Measurements from ENCODE around the gene TMX2.
"Not testable (repeated sequence)": the region's sequence is repeated elsewhere in the genome, so short reads cannot be mapped to it uniquely, and the experiment has no call there.

Gene TMX2

DNA sequence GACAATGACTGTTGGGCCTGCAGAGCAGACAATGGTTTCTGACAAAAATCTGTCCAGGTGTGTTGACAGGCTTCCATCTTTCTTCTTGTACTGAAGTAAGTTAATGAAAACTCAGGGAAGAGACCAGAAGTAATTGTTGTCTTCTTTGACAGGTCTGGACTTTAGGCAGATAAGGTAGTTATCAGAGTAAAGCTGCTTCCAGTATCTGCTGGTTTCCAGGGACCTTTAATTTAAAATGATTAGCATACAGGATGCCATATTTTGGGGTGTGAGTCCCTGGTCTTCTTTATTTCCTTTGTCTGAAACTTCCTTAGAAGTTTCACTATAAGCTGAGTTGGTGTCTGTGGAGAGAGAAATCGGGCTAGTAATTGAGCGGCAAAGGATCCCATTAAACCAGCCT, 1.4 kb downstream of the TMX2 start:
- DNase-seq (ENCODE audit: low spot score) = no peak

DNA sequence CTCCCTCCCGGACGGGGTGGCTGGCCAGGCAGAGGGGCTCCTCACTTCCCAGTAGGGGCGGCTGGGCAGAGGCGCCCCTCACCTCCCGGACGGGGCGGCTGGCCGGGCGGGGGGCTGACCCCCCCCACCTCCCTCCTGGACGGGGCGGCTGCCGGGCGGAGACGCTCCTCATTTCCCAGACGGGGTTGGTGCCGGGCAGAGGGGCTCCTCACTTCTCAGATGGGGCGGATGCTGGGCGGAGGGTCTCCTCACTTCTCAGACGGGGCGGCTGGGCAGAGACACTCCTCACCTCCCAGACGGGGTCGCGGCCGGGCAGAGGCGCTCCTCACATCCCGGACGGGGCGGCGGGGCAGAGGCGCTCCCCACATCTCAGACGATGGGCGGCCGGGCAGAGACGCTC, 4.3 kb downstream of the TMX2 start:
- DNase-seq (ENCODE audit: low spot score) = not testable (repeated sequence)

DNA sequence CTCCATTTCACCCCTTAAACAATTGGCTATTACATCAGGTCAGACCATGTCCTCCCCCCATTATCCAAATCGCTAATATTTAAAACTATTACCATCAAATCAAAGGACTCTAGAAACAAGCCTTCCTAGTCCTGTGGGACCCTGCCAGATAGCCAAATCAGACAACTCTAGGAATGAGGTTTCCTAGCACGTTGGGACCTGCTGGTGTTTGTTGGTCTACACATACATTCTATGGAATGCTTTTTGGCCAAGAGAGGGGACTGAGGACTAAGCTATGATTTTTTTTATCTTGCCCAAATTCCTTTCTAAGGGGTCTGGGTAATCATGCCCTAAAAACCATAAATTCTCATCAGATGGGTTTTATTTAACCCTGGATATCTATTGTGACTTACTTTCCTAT, 14.8 kb downstream of the TMX2 start:
- DNase-seq (ENCODE audit: low spot score) = no peak

DNA sequence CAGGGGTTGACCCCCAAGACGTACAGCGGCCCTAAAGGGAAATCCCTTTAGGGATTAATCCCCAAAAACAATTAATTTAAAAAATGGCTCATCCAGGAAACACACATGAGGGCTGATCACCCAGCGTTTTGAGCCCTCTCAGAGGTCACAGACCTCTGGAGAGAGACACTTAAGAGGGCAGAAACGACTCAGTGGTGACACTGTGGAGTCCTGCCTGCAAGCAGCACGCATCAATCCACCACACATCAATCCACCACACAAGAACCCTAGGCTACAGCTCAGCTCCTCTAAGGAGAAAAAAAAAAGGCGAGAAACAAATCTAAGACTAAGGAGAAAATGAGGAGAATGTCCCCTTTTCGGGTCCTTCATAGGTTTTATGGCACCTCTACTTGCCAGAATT, 16.4 kb downstream of the TMX2 start:
- no peak for DNase-seq (ENCODE audit: low spot score)

DNA sequence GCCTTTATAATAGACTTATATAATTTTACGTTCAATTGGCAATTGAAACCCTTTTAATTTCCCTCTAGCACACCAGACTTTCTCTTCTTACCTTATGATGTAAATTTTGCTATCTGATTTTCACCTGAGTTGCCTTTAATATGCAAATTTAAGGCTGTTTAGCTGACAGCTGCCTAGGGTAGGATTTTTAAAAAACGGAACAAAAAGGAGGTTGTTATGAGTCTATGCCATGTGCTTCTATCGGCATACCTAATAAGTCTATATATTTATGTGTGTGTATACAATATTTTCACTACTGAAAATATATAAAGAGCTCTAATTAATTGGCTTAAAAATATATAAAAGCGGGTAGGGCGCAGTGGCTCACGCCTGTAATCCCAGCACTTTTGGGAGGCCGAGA, 17.1 kb downstream of the TMX2 start:
- DNase-seq (ENCODE audit: low spot score) = no peak

DNA sequence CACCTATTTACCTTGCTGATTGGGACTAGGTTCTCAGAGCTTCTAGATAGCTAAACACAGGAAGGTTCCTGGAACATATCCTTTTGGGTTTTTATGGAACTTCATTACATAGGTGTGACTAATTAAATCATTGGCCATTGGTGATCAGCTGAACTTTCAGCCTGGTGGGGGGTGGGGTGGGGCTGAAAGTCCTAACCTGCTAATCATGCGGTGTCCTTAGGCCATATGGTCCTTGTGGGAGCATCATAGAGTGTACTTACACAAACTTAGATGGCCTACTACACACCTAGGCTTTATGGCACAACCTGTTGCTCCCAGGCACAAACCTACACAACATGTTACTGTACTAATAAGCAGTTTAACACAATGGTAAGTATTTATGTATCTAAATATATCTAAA, 20.3 kb downstream of the TMX2 start:
- no peak for DNase-seq (ENCODE audit: low spot score)

DNA sequence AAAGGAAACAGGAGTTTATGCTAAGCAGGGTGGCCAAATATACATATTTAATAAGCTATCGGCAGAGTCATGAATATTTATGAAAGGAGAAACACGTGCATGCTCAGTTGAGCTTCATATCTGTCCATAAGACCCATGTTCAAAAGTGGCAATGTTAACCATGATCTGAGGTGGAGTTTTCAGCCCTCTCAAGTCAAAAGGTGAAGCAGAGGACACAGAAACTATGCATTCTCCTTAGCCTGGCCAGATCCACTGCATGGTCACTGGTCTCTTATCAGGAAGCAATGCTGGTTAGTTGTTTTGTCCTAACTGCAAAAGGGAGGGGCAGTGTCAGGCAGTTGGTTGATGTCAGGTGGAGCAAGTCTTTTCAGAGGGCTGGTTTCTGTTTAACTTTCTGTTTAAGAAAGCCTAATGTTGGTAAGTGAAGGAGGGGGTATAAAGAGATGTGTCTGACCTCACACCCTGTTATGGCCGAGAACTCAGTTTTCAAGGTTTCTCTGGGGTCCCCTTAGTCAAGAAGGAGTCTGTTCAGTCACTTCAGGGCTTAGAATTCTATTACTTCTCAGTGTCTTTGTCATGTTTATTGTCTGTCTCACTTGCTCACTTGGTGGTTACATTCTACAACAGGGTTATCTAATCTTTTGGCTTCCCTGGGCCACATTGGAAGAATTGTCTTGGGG, 23.4 kb downstream of the TMX2 start:
- no peak for DNase-seq (ENCODE audit: low spot score)

DNA sequence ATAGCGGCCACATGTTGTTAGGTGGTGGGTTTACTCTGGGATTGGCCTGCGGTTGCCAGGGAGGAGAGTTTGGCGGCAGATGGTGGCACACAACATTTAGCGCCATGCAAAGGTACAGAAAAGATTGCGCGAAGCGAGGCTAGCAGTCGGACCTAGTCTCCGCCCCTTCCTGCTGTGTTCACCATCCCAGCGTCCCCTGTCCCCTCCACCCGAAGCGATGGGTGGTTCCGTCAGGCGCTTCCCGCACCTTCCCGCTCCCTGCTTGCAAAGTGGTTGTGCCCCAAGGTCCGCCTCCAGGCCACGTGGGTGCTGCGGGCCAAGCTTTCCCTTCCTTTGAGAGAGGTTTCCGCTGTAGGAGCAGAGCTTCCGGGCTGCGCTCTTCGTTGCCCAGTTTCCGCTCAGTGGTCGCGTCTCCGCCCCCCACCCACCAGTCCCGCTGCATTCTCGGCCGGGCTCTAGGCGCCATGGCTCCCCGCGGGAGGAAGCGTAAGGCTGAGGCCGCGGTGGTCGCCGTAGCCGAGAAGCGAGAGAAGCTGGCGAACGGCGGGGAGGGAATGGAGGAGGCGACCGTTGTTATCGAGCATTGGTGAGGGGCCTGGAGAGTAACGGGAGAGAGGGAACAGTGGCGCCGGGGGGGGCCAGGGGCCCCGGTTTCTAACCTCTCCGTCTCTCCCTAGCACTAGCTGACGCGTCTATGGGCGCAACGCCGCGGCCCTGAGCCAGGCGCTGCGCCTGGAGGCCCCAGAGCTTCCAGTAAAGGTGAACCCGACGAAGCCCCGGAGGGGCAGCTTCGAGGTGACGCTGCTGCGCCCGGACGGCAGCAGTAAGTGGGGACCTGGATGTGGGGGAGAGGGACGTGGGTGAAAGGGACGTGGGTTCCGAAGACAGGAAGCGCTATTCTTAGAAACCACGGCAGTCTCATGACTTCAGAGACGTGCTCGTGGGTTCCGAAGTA, 29.0 kb downstream of the TMX2 start, which contains the start of gene SELENOH:
SELENOH (plus strand) TSS at position 360 of the 955 bp plus-strand sequence; CDS start at position 465, 105 bp downstream.
- DNase-seq (ENCODE audit: low spot score) = peak; percentile 100

DNA sequence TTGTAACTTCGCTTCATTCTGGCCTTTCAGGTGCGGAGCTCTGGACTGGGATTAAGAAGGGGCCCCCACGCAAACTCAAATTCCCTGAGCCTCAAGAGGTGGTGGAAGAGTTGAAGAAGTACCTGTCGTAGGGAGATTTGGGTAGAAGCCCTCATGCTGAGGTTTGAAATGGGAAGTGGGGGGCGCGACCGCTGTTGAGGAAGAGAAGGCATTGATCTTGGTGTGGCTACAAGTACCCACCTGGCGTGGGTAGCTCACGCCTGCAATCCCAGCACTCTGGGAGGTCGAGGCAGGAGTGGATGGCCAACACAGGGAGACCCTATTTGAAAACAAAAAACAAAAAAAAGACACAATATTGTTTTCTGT, 29.7 kb downstream of the TMX2 start:
- DNase-seq (ENCODE audit: low spot score) = no peak

DNA sequence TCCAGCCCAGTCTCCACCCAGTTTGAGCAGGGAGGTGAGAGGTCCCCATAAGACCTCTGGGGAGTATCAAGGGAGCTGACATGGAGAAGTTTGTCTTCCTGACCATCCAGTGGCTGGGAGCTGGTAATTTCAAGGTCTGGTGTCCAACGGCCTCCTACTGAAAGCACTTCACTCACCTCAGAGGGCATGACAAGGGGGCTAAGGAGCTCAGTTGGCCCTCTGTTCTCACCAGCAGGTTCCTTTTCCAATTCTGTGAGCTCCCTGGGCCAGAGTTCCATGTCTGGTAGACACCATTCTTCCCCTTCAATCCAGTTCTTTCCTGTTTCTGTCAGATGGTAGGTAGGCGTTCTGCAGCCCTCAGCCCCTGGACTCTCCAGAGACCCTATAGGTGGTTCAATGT, 32.0 kb downstream of the TMX2 start:
- DNase-seq (ENCODE audit: low spot score) = no peak

DNA sequence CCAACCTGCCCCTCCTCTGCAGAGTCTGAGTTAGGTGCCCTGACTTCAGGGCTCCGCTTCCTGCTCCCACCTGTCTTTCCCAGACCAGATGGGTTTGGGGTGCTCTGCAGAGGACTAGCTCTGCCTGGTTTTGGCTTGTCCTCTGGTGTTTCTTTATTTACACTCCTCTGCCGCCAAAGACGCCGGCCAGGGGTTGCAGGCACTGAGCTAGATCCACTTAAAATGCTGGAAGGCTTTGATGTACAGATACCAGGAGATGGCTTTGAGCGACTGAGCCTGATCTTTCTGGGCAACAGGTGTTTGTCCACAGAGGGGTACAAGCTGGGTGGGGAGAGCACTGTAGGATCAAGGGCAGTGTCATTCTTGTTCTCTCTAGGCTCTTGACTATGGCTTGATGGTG, 32.8 kb downstream of the TMX2 start:
- no peak for DNase-seq (ENCODE audit: low spot score)

DNA sequence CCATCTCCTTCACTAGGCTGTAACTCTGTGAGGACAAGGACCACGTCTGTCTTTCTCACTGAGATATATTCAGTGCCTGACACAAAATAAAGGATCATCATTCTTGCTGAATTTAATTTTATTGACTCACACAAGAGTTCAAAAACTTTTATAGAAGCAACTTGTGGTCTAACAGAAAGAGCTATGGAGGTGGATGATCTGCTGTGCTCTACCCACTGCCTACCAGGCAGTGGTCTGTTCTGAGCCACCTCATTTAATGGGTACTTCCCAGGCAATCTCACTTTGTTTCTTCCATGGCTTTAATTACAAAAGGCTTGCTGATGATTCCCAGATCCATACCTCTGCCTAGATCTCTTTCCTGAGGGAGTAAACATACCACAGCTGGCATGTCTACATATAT, 34.5 kb downstream of the TMX2 start:
- DNase-seq (ENCODE audit: low spot score) = no peak

DNA sequence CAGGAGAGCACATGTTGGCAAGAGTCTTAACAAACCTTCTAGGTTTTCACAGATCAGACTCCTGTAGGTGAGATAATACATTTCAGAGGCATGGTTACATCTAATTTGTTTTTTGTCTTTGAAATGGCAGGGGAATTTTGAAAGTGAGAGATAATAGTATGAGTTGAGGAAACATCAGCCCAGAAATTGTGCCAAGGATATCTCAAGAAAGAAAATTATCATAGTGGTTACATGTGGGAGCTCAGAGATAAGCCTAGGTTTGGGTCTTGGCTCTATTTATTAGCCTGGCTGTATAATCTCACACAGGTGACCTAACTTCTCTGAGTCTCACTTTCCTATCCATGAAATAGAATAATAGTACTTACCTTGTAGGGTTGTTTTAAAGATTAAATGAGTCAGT, 38.8 kb downstream of the TMX2 start:
- DNase-seq (ENCODE audit: low spot score) = no peak

DNA sequence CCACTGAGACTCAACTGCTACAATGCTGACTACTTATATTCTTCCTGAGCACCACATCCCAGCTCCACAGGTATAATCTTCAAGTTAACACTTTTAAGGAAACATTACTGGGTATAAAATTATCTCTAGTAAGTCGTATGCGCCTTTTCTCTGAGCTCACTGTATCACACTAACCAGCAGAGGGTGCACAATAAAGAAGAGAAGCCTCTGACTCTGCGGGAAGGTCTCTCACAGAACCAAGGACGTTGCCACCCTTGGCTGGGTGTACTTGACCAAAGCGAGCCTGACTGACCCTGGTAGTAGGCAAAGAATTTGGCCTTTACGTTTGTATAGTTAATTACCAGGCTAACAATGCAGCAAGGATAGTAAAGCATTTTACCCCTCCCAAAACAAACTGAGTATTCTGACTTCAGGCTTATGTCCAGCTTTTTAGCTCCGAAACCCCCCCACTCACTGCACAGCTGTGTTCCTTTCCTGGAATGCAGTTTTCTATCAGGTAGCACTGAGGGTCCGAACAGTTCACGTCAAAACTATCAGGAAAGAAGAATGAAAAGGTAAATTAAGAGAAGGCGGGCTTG, 39.4 kb downstream of the TMX2 start, which contains the start of gene BTBD18:
BTBD18 (minus strand) TSS at position 144 of the 578 bp plus-strand sequence. CDS start 631 bp downstream, outside the sequence.
- DNase-seq (ENCODE audit: low spot score) = peak; percentile 94

DNA sequence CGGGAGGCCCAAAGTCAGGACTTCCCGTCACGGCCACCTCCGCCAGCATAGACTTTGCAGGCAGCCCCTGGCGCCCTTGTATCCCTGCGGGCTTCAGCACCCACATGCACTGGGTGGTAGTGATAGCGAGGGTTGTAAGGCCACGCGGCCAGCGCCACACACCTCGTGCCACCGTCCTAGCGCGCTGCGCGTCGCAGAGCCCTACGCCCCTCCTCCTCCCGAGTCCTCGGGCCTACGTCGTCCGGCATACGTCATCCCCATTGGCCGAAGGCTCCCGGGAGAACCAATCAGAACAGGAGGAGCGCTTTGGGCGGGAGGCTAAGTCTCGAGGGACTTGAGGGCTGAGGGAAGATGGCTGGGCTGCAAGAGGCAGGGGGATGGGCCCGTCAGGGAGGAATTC, 40.6 kb downstream of the TMX2 start:
- DNase-seq (ENCODE audit: low spot score) = no peak

DNA sequence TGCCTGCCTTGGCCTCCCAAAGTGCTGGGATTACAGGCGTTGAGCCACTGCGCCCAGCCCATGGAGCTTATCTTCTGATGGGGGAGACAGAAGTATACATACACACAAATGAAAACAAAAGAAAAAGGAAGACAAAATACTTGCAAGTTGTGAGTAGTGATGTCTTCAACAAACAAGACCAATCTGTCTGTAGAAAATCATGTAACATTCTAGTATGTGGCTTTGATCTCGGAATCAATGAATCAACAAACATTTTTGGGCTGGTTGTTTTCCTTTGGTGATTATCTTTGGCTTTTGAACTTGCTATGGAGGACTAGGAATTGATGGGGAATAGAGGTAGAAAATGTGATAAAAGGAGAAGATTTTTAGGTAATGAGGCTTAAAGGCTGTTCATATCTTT, 45.8 kb downstream of the TMX2 start:
- no peak for DNase-seq (ENCODE audit: low spot score)

DNA sequence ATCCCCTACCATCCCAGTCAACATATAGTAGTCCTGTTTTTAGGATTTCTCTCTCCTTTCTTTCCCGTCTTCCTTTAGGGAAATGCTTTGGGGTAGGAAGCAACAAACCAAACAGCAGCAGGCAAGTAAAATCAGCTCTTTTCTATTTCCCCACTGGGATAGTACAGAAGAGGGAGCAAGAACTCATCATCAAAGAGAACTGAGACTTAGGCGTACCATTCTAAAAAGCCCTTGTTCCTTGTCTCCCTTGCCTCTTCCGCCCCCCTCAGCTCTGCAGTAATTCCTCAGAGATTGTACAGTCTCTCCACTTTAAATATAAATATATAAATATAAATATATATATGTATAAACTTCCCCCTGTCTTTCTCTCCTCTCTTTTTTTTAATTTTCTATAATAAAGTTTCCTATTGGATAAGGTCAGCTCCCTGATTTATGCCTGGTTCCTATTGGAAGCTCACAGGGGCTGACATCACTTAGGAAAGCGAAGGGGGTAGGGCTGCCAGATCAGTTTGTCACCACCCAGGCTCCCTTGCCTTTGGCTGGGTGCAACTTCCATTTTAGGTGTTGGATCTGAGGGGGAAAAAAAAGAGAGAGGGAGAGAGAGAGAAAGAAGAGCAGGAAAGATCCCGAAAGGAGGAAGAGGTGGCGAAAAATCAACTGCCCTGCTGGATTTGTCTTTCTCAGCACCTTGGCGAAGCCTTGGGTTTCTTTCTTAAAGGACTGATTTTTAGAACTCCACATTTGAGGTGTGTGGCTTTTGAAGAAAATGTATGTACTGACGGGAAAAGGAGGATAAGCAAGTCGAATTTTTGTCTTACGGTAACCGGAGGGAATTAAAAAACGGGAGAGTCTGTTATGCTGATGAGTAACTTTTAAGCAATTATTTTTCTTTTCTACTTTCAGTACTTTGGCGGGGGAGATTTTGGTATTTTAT, 49.2 kb downstream of the TMX2 start, which contains the start of gene CTNND1:
CTNND1 (plus strand) TSS at position 502 of the 934 bp plus-strand sequence. CDS start 29,677 bp downstream, outside the sequence.
- peak; percentile 100 for DNase-seq (ENCODE audit: low spot score)

DNA sequence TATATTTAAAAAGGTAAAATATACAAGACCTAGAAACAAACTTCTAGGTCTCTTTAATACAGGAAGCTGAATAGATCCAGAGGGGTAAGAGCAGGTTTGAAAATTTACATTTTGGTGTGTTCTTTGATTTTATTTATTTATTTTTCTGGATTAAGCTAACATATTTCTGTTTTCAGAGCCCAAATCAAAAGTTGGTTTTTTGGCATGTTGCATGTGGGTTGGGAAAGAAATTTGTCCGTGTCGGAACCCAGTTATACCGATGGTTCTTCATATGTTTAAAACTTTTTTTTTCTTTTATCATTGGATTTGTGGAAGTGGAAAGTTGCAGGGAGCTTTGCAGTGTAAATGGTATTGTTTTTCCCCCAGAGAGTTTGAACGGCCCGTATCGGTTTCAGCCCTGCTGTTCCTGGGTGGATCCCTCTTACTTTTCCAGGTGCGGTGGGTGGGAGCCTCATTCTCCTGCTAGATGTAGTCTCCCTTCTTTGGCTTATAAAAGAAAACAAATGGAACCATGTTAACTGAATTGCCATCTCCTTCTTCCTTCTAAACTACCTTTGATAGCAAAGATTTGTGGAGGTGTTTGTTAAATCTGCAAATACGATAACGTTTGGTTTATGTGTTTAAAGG, 50.0 kb downstream of the TMX2 start:
- no peak for DNase-seq (ENCODE audit: low spot score)

DNA sequence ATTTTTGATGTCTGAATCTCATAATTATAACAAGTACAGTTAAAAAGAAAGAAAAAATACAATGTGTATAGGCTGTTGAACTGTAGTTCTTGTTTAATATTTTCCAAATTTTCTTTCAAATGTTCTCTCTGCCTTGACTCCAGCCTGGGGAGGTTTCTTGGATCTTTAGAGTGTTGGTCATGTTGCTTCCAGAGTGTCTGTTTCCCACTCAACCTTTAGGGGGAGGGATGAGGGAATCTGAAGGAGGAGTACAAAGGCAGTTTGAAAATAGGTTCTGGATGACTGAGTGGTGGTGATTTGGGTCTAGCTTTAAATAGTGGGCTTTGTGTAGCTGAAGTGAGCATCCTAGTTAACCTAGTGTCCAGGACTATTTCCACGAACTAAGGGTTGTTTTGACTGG, 51.2 kb downstream of the TMX2 start:
- DNase-seq (ENCODE audit: low spot score) = peak; percentile 85

DNA sequence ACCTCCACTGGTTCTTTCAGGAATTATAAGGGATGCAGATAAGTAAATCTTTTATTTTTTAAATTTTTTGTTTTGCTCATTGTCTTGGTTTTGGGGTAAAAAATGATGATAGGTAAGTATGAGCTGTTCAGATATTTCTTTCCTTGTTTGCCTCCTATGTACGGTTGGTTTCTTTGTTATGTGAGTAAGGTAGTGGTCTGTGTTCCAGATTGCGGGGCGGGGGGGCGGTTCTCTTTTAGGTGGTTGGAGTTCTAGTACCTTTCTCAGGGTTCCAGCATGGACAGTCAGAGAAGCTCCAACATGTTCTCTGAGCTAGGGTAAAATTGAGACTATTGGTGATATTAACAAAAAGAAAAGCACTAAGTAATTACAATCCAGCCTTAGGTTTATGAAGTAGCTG, 51.6 kb downstream of the TMX2 start:
- DNase-seq (ENCODE audit: low spot score) = no peak

DNA sequence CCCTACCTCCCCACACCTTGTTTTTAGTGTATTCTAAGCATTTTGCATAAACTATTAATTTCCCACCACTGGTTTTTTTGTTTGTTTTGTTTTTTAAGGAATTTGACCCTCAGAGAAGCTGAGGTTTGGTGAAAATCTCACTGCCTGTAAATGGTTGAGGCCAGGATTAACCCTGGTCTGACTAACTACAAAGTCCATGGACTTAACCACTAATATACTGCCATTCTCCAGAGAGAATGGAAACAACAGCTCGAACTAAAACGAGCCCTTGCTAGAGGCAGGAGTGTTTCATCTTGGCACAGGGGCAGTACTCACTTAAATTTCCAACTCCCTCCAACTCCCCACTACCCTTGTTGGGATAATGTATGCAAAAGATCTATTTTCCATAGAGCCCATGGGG, 52.2 kb downstream of the TMX2 start:
- DNase-seq (ENCODE audit: low spot score) = no peak
